ENCODE data around the gene ZNF800.

DNA sequence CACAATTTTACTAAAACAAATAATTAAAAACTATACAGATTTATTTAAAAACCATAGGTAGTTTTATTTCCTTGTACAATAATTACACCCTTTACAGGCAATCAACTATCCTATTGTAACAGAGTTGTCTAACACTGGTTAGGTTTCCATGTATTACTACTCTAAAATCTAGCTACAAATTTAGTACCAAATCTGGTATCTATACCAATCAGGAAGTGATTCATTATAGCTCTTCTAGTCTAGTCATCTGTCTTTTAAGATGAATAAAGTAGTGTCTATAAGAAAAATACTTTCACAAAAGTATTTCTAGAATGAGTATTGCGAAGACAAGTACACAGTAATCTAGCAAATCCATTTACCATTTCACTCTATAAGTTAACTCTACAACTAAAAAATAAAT, 16.9 kb downstream of the ZNF800 start:
- TF ChIP-seq, protein P1, sequence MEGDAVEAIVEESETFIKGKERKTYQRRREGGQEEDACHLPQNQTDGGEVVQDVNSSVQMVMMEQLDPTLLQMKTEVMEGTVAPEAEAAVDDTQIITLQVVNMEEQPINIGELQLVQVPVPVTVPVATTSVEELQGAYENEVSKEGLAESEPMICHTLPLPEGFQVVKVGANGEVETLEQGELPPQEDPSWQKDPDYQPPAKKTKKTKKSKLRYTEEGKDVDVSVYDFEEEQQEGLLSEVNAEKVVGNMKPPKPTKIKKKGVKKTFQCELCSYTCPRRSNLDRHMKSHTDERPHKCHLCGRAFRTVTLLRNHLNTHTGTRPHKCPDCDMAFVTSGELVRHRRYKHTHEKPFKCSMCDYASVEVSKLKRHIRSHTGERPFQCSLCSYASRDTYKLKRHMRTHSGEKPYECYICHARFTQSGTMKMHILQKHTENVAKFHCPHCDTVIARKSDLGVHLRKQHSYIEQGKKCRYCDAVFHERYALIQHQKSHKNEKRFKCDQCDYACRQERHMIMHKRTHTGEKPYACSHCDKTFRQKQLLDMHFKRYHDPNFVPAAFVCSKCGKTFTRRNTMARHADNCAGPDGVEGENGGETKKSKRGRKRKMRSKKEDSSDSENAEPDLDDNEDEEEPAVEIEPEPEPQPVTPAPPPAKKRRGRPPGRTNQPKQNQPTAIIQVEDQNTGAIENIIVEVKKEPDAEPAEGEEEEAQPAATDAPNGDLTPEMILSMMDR (IDR thresholded peaks at IDR 0.05): no peak
- no peak for TF ChIP-seq POLR2A (IDR thresholded peaks at IDR 0.05)
